ENCODE results near the gene PCDHB10. TPM values are rescaled to one million over a fixed set of nuclear protein-coding genes. Genes with fewer than 3 reads are reported as not detected.
"Not testable (repeated sequence)": the region's sequence is repeated elsewhere in the genome, so short reads cannot be mapped to it uniquely, and the experiment has no call there.

The PCDHB10 gene
- total and polyA plus RNA-seq, 4 donors = 0.07 to 0.17 (median 0.10) TPM

- H3K36me3 ChIP-seq (ENCODE audit: control insufficient read depth in 4 of 4, insufficient read depth in 3 of 4, low read depth in 1 of 4, low read length in 3 of 4); H3K4me3 ChIP-seq (ENCODE audit: low read depth in 1 of 3, low read length in 3 of 3); H3K27me3 ChIP-seq (ENCODE audit: control insufficient read depth in 4 of 4, insufficient read depth in 4 of 4, low read length in 3 of 4); H3K27ac ChIP-seq (ENCODE audit: low read depth in 1 of 2, low read length in 2 of 2); H3K4me1 ChIP-seq (ENCODE audit: control insufficient read depth in 4 of 4, insufficient read depth in 4 of 4, low read length in 3 of 4); DNase-seq (ENCODE audit: low spot score); H3K9ac ChIP-seq (ENCODE audit: low read depth in 1 of 2, low read length in 2 of 2): not testable (repeated sequence)
- H3K9me3 ChIP-seq (ENCODE audit: control insufficient read depth in 4 of 4, low read length in 3 of 4) = peaks cover 8 to 23% (median 18%) of the 10 kb centered on the region in 4 donors
- WGBS = 21% methylated on average over 20 of the region's 27 CpGs
These were observed 18.7 kb downstream of the PCDHB10 start for GRCh38 chr5:141210849-141211248.

- H3K9ac ChIP-seq (ENCODE audit: low read depth in 1 of 2, low read length in 2 of 2); DNase-seq (ENCODE audit: low spot score); H3K27me3 ChIP-seq (ENCODE audit: control insufficient read depth in 4 of 4, insufficient read depth in 4 of 4, low read length in 3 of 4); H3K4me3 ChIP-seq (ENCODE audit: low read depth in 1 of 3, low read length in 3 of 3); H3K36me3 ChIP-seq (ENCODE audit: control insufficient read depth in 4 of 4, insufficient read depth in 3 of 4, low read depth in 1 of 4, low read length in 3 of 4); H3K27ac ChIP-seq (ENCODE audit: low read depth in 1 of 2, low read length in 2 of 2); H3K4me1 ChIP-seq (ENCODE audit: control insufficient read depth in 4 of 4, insufficient read depth in 4 of 4, low read length in 3 of 4): not testable (repeated sequence)
- peaks cover 14 to 34% (median 31%) of the 10 kb centered on the region in 4 donors for H3K9me3 ChIP-seq (ENCODE audit: control insufficient read depth in 4 of 4, low read length in 3 of 4)
- TF ChIP-seq RAD21 (IDR thresholded peaks at IDR 0.05) = peak; percentile 29 to 44
- WGBS = 11% methylated on average over 13 of the region's 18 CpGs
These were observed 21.6 kb downstream of the PCDHB10 start, which contains the start of gene PCDHB13 for GRCh38 chr5:141213656-141214339. Gene PCDHB13 (plus strand): TSS chr5:141213919. CDS start chr5:141214124, 205 bp downstream.

GRCh38 chr5:141214583-141214982 is 22.4 kb downstream of the PCDHB10 start:
- 48% methylated on average over 11 of the region's 12 CpGs for WGBS
- not testable (repeated sequence) for H3K27ac ChIP-seq (ENCODE audit: low read depth in 1 of 2, low read length in 2 of 2); H3K4me3 ChIP-seq (ENCODE audit: low read depth in 1 of 3, low read length in 3 of 3); H3K36me3 ChIP-seq (ENCODE audit: control insufficient read depth in 4 of 4, insufficient read depth in 3 of 4, low read depth in 1 of 4, low read length in 3 of 4); H3K27me3 ChIP-seq (ENCODE audit: control insufficient read depth in 4 of 4, insufficient read depth in 4 of 4, low read length in 3 of 4); H3K4me1 ChIP-seq (ENCODE audit: control insufficient read depth in 4 of 4, insufficient read depth in 4 of 4, low read length in 3 of 4); DNase-seq (ENCODE audit: low spot score); H3K9ac ChIP-seq (ENCODE audit: low read depth in 1 of 2, low read length in 2 of 2)
- H3K9me3 ChIP-seq (ENCODE audit: control insufficient read depth in 4 of 4, low read length in 3 of 4) = peaks cover 18 to 37% (median 31%) of the 10 kb centered on the region in 4 donors

GRCh38 chr5:141215504-141215903 is 23.4 kb downstream of the PCDHB10 start:
- not testable (repeated sequence) for H3K9ac ChIP-seq (ENCODE audit: low read depth in 1 of 2, low read length in 2 of 2); H3K36me3 ChIP-seq (ENCODE audit: control insufficient read depth in 4 of 4, insufficient read depth in 3 of 4, low read depth in 1 of 4, low read length in 3 of 4); DNase-seq (ENCODE audit: low spot score); H3K27ac ChIP-seq (ENCODE audit: low read depth in 1 of 2, low read length in 2 of 2); H3K27me3 ChIP-seq (ENCODE audit: control insufficient read depth in 4 of 4, insufficient read depth in 4 of 4, low read length in 3 of 4); H3K4me1 ChIP-seq (ENCODE audit: control insufficient read depth in 4 of 4, insufficient read depth in 4 of 4, low read length in 3 of 4)
- peak overlapping the region in 1 of 3 donors; percentile 11 for H3K4me3 ChIP-seq (ENCODE audit: low read depth in 1 of 3, low read length in 3 of 3)
- WGBS = 37% methylated on average over 36 of the region's 40 CpGs
- H3K9me3 ChIP-seq (ENCODE audit: control insufficient read depth in 4 of 4, low read length in 3 of 4) = peaks cover 18 to 37% (median 29%) of the 10 kb centered on the region in 4 donors

GRCh38 chr5:141216035-141216434 is 23.9 kb downstream of the PCDHB10 start:
- H3K27me3 ChIP-seq (ENCODE audit: control insufficient read depth in 4 of 4, insufficient read depth in 4 of 4, low read length in 3 of 4); H3K4me3 ChIP-seq (ENCODE audit: low read depth in 1 of 3, low read length in 3 of 3); H3K9ac ChIP-seq (ENCODE audit: low read depth in 1 of 2, low read length in 2 of 2); H3K36me3 ChIP-seq (ENCODE audit: control insufficient read depth in 4 of 4, insufficient read depth in 3 of 4, low read depth in 1 of 4, low read length in 3 of 4); H3K4me1 ChIP-seq (ENCODE audit: control insufficient read depth in 4 of 4, insufficient read depth in 4 of 4, low read length in 3 of 4); H3K27ac ChIP-seq (ENCODE audit: low read depth in 1 of 2, low read length in 2 of 2); DNase-seq (ENCODE audit: low spot score): not testable (repeated sequence)
- WGBS = 39% methylated on average over 20 of the region's 26 CpGs
- peaks cover 22 to 41% (median 32%) of the 10 kb centered on the region in 4 donors for H3K9me3 ChIP-seq (ENCODE audit: control insufficient read depth in 4 of 4, low read length in 3 of 4)
